Suprapubic skin (tissue), 4 donors: ENCODE measurements around the gene CHEK1.

Source experiments
- CTCF ChIP-seq, 2 donors: fragments of 200-600 bp in 1 of 2; fragments of 450-650 bp in 1 of 2; sonication (generic) in 1 of 2; IDR thresholded peaks; one replicate each; pipeline ENCODE4 v1.5.1; 2016 to 2019; ENCODE audit warnings: antibody characterized with exemption in 2 of 2, mild to moderate bottlenecking in 1 of 2, moderate library complexity in 1 of 2
- EP300 ChIP-seq: sonication (generic); formaldehyde crosslinking; IDR thresholded peaks from one replicate; pipeline ENCODE4 v1.6.1; 2017; ENCODE audit warnings: antibody characterized with exemption
- POLR2A ChIP-seq, 2 donors: fragments of 450-650 bp; IDR thresholded peaks; one replicate each; pipeline ENCODE4 v1.6.1; 2017; ENCODE audit warnings: antibody characterized with exemption in 2 of 2, mild to moderate bottlenecking in 2 of 2, moderate library complexity in 2 of 2
- POLR2AphosphoS5 ChIP-seq, 3 donors: sonication (generic); formaldehyde crosslinking; IDR thresholded peaks; one replicate each; pipeline ENCODE4 v1.6.1; 2017; ENCODE audit warnings: antibody characterized with exemption in 3 of 3

GRCh38 chr11:125701858-125702621 is 77.1 kb downstream of the CHEK1 start:
- TF ChIP-seq CTCF (IDR thresholded peaks at IDR 0.05) (no peak), EP300 (no peak), POLR2AphosphoS5 (IDR thresholded peaks at IDR 0.05) (no peak), POLR2A (IDR thresholded peaks at IDR 0.05) (no peak)
